Activated T-helper 1 cell treated with anti-CD3 and anti-CD28 coated beads, Interleukin-12 subunit alpha, Interleukin-12 subunit beta, Interleukin-2, Interleukin-4 antibody, amounts not matched to agents 30 ng/mL and 10 ng/mL and 1 ng/mL, durations not matched to agents 14 hours and 24 hours and 36 hours (primary cell): ENCODE measurements around the gene CLEC16A. TPM values are rescaled to one million over a fixed set of nuclear protein-coding genes. Genes with fewer than 3 reads are reported as not detected.
A peak's percentile ranks its signal among the peaks of the same experiment; 100 is the strongest.

ENCODE experiments used
- DNase-seq: peaks from one replicate; pipeline ENCODE4 v3.0.0; 2021; ENCODE audit warnings: low spot score
- H3K27ac Mint-ChIP-seq: one replicate; pipeline ENCODE4 v1.8.0; 2021; ENCODE audit warnings: mild to moderate bottlenecking, mixed read lengths
- H3K27me3 Mint-ChIP-seq: one replicate; pipeline ENCODE4 v1.8.0; 2022; ENCODE audit warnings: mild to moderate bottlenecking, moderate library complexity, mixed read lengths; ENCODE audit not compliant: insufficient read depth
- H3K36me3 Mint-ChIP-seq: one replicate; pipeline ENCODE4 v1.8.0; 2021; ENCODE audit warnings: low read depth, mixed read lengths
- H3K4me1 Mint-ChIP-seq: one replicate; pipeline ENCODE4 v1.8.0; 2021; ENCODE audit warnings: low read depth, mixed read lengths
- H3K4me3 Mint-ChIP-seq: one replicate; pipeline ENCODE4 v1.8.0; 2021; ENCODE audit warnings: mild to moderate bottlenecking, moderate library complexity, mixed read lengths
- H3K9me3 Mint-ChIP-seq: one replicate; pipeline ENCODE4 v1.8.0; 2021; ENCODE audit warnings: mixed read lengths
- intact Hi-C: fragments of 100-400 bp; cut with micrococcal nuclease; formaldehyde crosslinking; loops from one replicate; pipeline ENCODE4 v1.15.1; 2024
- total RNA-seq: library from RNA; stranded (reverse); gene quantifications from 2 replicates; pipeline ENCODE4 v1.2.3, GENCODE V29; 2022

Gene CLEC16A
- total RNA-seq, 1 donor from 2014 or later, result 37.4 TPM

DNA sequence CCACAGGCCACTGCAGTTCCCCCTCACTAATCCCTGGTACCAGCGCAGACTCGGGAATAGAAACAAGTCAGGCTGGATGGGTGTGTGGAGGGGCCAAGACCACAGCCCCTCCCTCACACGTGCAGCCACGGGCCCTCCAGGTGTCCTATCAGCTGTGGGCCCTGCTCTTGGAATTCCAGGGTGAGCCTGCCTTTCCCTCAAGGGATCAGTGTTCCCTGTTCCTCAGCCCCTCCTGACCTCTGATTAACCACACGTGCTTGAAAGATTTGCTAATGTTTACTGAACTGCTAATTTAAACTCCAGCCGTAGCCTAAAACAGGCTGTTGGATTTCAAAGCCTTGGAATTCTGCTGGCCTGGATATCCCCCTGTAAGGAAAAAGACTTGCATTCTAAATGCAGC is 165.2 kb downstream of the CLEC16A start:
- no peak for DNase-seq
- Mint-ChIP-seq H3K9me3 (peaks cover 9% of the 10 kb centered on the region), H3K4me3 (no peak overlapping the region), H3K4me1 (peaks cover 58% of the 10 kb centered on the region), H3K36me3 (peaks cover 26% of the 10 kb centered on the region), H3K27ac (no peak overlapping the region), H3K27me3 (no peaks in the 10 kb centered on the region)
- intact Hi-C loops, result loop anchor here (10.0 kb wide), 1 partner anchor 475 kb away; the partner anchor contains the start of gene LITAF

DNA sequence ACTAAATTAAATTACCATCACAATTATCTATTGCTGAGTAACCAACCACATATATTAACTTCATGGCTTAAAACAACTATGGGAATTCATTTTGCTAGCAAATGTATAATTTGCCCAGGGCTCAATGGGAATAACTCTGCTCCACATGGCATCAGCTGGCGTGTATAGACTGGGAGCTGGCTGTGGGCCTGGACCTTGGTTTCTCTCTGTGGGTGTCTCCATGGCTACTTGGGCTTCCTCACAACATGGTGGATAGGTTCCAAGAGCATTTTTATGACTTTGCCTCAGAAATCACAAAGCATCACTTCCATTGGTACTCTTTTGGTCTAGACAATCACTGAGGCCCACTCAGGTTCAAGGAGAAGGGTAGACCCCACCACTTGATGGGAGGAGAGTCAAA is 166.8 kb downstream of the CLEC16A start:
- no peaks in the 10 kb centered on the region for H3K27me3 Mint-ChIP-seq
- H3K27ac Mint-ChIP-seq, result no peak overlapping the region
- H3K9me3 Mint-ChIP-seq, result peaks cover 9% of the 10 kb centered on the region
- no peak overlapping the region for H3K4me3 Mint-ChIP-seq
- H3K4me1 Mint-ChIP-seq, result peaks cover 52% of the 10 kb centered on the region
- DNase-seq, result no peak
- intact Hi-C loops, result no loop called here
- H3K36me3 Mint-ChIP-seq, result peaks cover 24% of the 10 kb centered on the region

DNA sequence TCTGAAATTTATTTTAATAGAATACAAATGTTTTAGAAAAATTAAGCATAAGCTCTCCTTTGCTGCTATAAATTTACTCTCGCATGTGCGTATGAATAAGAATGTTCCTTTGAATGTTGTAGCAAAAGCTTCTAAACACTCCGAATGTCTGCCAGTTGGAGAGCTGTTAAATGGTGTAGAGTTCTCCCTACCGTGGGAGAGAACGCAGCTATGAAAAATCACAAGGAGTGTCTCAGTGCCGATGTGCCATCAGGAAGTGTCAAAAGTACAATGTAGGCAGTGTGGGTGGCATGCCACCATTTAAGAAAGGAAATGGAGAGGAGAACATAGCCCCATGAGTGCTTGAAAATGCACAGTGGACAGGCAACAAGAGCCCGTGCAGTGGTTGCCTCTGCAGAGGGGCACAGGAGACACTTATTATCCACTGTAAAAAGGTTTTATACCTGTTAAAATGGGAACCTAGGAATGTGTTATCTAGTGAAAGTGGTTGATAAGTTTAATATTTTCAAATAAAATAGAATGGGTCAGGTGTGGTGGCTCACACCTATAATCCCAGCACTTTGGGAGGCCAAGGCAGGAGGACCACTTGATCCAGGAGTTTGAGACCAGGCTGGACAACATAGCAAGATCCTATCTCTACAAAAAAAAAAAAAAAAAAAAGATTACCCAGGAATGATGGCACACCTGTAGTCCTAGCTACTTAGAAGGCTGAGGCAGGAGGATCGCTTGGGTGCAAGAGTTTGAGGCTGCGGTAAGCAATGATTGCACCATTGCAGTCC is 167.7 kb downstream of the CLEC16A start:
- peaks cover 9% of the 10 kb centered on the region for H3K9me3 Mint-ChIP-seq
- H3K4me1 Mint-ChIP-seq, result peaks cover 43% of the 10 kb centered on the region
- no peak overlapping the region for H3K4me3 Mint-ChIP-seq
- DNase-seq, result no peak
- intact Hi-C loops, result no loop called here
- H3K36me3 Mint-ChIP-seq, result peaks cover 27% of the 10 kb centered on the region
- no peak overlapping the region for H3K27ac Mint-ChIP-seq
- no peaks in the 10 kb centered on the region for H3K27me3 Mint-ChIP-seq

DNA sequence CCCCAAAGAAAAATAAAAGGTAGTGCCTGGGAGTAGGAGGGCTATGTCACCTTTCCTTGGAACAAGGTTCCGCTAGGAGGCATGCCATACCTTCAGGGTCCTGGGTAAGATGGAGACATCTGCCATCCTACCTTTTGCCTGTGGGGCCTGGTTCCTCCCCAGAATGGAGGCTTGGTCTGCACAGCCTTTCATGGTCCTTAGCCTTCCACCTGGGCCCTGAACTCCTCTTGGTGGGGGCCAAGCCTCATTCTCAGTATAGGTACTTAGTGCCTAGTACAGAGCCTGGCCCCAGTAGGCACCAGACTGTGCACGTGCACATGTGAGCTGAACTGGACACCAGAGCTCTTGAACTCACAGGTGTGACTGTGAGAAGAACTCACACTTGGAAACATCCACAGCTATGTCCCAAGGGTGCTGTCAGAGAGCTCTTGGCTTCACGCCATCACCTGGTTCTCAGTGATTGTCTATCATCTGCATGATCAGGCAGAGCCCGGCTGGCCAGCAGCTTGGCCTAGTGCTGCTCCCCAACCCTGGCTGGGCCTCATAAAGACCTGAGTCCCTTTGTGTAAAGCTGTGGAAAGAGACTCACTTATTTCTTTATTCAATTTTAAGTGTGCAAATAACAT is 168.5 kb downstream of the CLEC16A start:
- Mint-ChIP-seq H3K27ac (peak overlapping the region; percentile 40), H3K9me3 (peaks cover 9% of the 10 kb centered on the region), H3K27me3 (no peaks in the 10 kb centered on the region), H3K36me3 (peaks cover 31% of the 10 kb centered on the region), H3K4me1 (peaks cover 40% of the 10 kb centered on the region), H3K4me3 (no peak overlapping the region)
- no peak for DNase-seq
- intact Hi-C loops, result no loop called here

DNA sequence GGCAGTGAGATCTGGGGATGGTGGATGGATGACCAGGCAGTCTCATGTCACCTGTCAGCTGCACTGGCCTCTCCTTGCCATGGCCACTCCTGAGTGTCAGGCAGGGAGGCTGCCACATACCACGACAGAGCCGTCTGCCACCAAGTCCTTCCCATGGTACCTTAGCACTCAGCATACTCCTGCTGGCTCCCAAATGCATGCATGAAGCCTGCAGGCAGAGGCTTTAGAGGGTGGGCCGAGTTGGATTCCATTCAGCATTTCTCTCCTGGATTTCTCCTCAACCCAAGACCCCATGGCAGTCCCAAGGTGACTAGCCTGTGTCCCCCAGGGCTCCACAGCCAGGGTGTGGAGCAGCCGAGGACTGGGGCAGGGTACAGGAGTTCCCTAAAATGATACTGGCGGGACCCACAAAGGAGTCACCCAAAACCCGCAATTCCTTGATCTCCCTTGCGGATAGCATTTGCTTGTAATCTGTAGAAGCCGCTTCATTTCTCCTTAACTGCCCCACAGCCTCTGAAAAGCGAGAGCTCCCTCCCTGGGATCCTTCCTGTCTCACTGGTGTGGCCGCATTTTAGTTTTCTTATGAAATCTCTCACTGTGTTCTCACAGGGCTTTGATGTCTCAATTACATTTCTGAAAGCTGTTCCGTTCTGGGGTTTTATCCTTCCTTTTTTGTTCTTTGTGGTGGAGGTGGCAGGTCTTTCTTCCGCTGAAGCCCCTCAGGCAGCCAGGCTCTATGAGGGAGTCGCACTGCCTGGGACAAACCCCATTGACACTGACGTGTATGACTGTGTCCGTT is 170.2 kb downstream of the CLEC16A start:
- peaks cover 44% of the 10 kb centered on the region for H3K4me1 Mint-ChIP-seq
- peak; percentile 55 for DNase-seq
- no peaks in the 10 kb centered on the region for H3K27me3 Mint-ChIP-seq
- H3K4me3 Mint-ChIP-seq, result peak overlapping the region; percentile 40
- peaks cover 9% of the 10 kb centered on the region for H3K9me3 Mint-ChIP-seq
- H3K36me3 Mint-ChIP-seq, result peaks cover 40% of the 10 kb centered on the region
- intact Hi-C loops, result loop anchor here (1.0 to 2.0 kb wide), 4 partner anchors 9 to 126 kb away; no protein-coding TSS in a partner anchor
- peak overlapping the region; percentile 88 for H3K27ac Mint-ChIP-seq

DNA sequence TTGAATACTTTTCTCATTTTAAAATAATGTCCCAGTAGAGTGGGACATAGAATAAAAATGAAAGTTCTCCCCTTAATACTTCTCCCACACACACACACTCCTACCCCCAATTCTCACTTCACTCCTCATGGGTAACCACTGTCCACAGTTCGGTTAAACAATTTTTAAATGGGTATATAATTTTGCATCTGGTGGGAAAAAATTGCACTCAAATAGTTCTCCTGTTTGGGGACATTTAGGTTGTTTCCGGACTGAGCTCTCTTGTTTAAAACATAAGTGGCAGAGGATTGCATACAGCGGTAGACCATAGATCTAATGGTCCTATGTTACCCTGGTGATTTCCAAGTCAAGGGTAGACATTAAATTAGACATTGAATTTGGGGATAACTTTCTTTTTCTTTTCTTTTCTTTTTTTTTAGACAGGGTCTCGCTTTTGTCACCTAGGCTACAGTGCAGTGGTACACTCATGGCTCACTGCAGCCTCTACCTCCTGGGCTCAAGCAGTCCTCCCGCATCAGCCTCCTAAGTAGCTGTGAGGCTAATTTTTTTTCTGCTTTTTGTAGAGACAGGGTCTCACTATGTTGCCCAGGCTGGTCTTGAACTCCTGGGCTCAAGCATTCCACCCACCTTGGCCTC is 173.3 kb downstream of the CLEC16A start:
- H3K27me3 Mint-ChIP-seq, result no peaks in the 10 kb centered on the region
- no peak overlapping the region for H3K4me3 Mint-ChIP-seq
- intact Hi-C loops, result no loop called here
- peaks cover 48% of the 10 kb centered on the region for H3K4me1 Mint-ChIP-seq
- H3K27ac Mint-ChIP-seq, result no peak overlapping the region
- no peak for DNase-seq
- H3K9me3 Mint-ChIP-seq, result no peaks in the 10 kb centered on the region
- peaks cover 38% of the 10 kb centered on the region for H3K36me3 Mint-ChIP-seq

DNA sequence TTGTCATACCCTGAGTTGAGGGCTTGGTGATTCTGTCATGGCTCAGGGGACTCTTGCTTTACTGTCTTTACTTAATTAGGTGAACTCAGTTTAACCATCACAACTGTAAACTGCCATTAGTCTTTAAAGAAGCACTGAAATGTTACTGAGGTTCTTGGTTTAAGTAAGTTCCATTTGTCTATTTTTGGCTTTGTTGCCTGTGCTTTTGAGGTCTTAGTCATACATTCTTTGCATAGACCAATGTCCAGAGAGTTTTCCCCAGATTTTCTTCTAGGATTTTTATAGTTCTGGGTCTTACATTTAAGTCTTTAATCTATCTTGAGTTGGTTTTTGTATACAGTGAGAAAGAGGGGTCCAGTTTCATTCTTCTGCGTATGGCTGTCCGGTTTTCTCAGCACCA is 174.1 kb downstream of the CLEC16A start:
- H3K9me3 Mint-ChIP-seq, result no peaks in the 10 kb centered on the region
- peaks cover 42% of the 10 kb centered on the region for H3K4me1 Mint-ChIP-seq
- H3K27ac Mint-ChIP-seq, result no peak overlapping the region
- intact Hi-C loops, result no loop called here
- H3K36me3 Mint-ChIP-seq, result peaks cover 40% of the 10 kb centered on the region
- H3K27me3 Mint-ChIP-seq, result no peaks in the 10 kb centered on the region
- H3K4me3 Mint-ChIP-seq, result no peak overlapping the region
- no peak for DNase-seq

DNA sequence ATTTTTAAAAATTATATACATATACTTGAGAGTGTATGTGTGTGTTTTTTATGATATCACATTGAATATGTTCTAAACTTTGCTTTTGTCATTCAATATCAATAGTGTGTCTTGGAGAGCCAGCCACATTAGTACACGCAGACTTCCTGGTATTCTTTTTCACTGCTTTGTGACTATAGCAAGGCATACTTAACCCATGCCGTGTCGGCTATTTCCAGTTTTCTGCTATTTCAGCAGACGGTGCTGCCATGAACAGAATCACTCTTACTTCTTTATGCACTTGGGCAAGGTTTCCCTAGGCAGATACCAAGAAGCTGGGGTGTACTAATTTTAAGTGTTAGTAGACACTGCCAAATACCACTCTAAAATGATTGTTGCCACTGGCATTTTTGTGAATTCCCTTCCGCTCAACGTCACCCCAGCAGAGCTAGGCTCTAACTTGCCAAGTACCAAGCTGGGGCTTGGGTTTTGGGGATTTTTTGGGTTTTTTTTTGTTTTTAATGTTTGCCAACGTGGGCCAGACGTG is 176.8 kb downstream of the CLEC16A start:
- intact Hi-C loops, result no loop called here
- DNase-seq, result no peak
- no peak overlapping the region for H3K27ac Mint-ChIP-seq
- peaks cover 24% of the 10 kb centered on the region for H3K4me1 Mint-ChIP-seq
- no peak overlapping the region for H3K4me3 Mint-ChIP-seq
- peaks cover 53% of the 10 kb centered on the region for H3K36me3 Mint-ChIP-seq
- no peaks in the 10 kb centered on the region for H3K9me3 Mint-ChIP-seq
- H3K27me3 Mint-ChIP-seq, result no peaks in the 10 kb centered on the region

DNA sequence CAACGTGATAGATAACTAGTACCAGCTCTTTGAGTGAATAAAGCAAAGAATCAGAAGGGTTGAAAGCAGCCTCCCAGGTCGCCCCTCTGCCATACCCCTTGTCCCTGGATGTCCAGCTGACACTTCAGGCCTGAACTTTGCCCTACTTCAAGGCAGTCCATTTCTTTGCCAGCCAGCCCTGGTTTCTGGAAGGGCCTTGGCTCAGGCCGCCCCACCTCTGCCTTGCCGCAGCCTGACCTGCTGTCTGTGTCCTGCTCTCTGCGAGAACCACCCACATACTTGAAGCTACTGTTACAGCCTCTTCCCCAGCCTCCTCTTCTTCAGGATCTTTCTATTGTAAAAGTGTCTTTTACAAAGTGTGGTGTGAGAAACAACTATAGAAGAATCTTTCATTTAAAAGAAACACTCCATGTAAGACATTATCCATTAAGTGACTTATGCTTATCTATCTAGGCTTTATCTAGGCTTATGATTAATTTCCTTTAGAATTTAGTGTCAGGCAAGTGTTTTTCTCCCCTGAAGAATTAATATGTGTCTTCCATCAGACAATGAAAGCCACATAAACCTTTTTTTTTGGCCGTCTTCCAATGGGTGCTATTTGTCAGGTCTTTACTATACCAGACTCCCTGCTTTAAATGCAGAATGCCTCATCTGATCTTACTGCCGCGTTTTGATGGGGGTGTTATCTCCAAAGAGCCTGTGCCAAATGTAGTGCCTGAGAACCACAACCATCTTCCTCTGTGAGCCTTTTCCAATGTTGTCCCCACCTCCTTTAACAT is 177.7 kb downstream of the CLEC16A start:
- no peak overlapping the region for H3K4me3 Mint-ChIP-seq
- H3K36me3 Mint-ChIP-seq, result peaks cover 58% of the 10 kb centered on the region
- peaks cover 31% of the 10 kb centered on the region for H3K4me1 Mint-ChIP-seq
- H3K27me3 Mint-ChIP-seq, result no peaks in the 10 kb centered on the region
- no peak for DNase-seq
- no peak overlapping the region for H3K27ac Mint-ChIP-seq
- no peaks in the 10 kb centered on the region for H3K9me3 Mint-ChIP-seq
- intact Hi-C loops, result no loop called here

DNA sequence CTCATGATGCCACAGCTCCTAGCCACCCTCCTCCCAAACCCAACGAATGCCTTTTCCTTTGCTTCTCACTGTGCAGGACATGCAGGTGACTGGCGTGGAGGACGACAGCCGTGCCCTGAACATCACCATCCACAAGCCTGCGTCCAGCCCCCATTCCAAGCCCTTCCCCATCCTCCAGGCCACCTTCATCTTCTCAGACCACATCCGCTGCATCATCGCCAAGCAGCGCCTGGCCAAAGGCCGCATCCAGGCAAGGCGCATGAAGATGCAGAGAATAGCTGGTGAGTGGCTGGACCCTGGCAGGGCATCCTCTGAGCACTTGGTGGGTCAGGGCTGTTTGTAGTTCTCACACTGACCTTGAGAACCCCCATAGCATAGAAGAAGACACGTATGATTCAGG is 179.3 kb downstream of the CLEC16A start:
- intact Hi-C loops, result loop anchor here (2.0 kb wide), 1 partner anchor 15 kb away; no protein-coding TSS in a partner anchor
- H3K27me3 Mint-ChIP-seq, result no peaks in the 10 kb centered on the region
- H3K36me3 Mint-ChIP-seq, result peaks cover 54% of the 10 kb centered on the region
- no peak overlapping the region for H3K4me3 Mint-ChIP-seq
- peak overlapping the region; percentile 12 for H3K27ac Mint-ChIP-seq
- peaks cover 37% of the 10 kb centered on the region for H3K4me1 Mint-ChIP-seq
- DNase-seq, result no peak
- H3K9me3 Mint-ChIP-seq, result no peaks in the 10 kb centered on the region

DNA sequence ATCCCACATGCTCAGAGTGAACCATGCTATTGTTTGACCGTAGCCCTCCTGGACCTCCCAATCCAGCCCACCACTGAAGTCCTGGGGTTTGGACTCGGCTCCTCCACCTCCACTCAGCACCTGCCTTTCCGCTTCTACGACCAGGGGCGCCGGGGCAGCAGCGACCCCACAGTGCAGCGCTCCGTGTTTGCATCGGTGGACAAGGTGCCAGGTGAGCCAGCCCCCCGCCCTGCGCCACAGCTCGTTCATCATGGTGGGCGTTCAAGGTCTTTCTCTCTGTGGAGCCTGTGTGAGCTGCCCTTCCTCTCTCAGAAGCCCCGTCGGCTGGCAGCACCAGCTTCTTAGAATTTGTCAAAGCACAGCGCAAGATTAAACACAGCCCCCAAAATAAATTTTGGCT is 181.6 kb downstream of the CLEC16A start:
- Mint-ChIP-seq H3K27ac (no peak overlapping the region), H3K4me1 (peaks cover 55% of the 10 kb centered on the region), H3K36me3 (peaks cover 48% of the 10 kb centered on the region), H3K27me3 (no peaks in the 10 kb centered on the region), H3K9me3 (no peaks in the 10 kb centered on the region), H3K4me3 (no peak overlapping the region)
- no peak for DNase-seq
- intact Hi-C loops, result loop anchor here (2.0 kb wide), 1 partner anchor 13 kb away; no protein-coding TSS in a partner anchor
